GM23338 (cell line): Measurements from ENCODE around the gene GMPPB. TPM values are rescaled to one million over a fixed set of nuclear protein-coding genes. Genes with fewer than 3 reads are reported as not detected.

Experiments used
- ATAC-seq: fragments of 200-7000 bp; cut with Tn5 transposase; 3 replicates; pipeline ENCODE4 v1.9.1; 2020
- DNase-seq: peaks from one replicate; pipeline ENCODE4 v3.0.0-alpha.2; 2015; ENCODE audit warnings: low spot score
- H2AFZ ChIP-seq: fragments of 200-600 bp; sonication (generic); 2 replicates; pipeline ENCODE4 v1.8.0; 2016; ENCODE audit warnings: antibody characterized with exemption, mild to moderate bottlenecking, moderate library complexity
- H3F3A ChIP-seq: fragments of 200-600 bp; sonication (generic); replicated peaks from 2 replicates; pipeline ENCODE4 v1.8.0; 2017; ENCODE audit warnings: antibody characterized with exemption, mixed run types, low read depth
- H3K27ac ChIP-seq: fragments of 200-600 bp; sonication (generic); 2 replicates; pipeline ENCODE4 v1.6.1; 2016; ENCODE audit warnings: low read depth
- H3K27me3 ChIP-seq: fragments of 200-600 bp; sonication (generic); 2 replicates; pipeline ENCODE4 v1.8.0; 2016; ENCODE audit warnings: mild to moderate bottlenecking, mixed run types, moderate library complexity; ENCODE audit not compliant: insufficient read depth
- H3K36me3 ChIP-seq: fragments of 200-600 bp; sonication (generic); 2 replicates; pipeline ENCODE4 v1.8.0; 2016; ENCODE audit warnings: mild to moderate bottlenecking; ENCODE audit not compliant: insufficient read depth
- H3K4me1 ChIP-seq: fragments of 200-600 bp; sonication (generic); 2 replicates; pipeline ENCODE4 v1.8.0; 2016; ENCODE audit warnings: mild to moderate bottlenecking, moderate library complexity; ENCODE audit not compliant: insufficient read depth
- H3K4me2 ChIP-seq: fragments of 200-600 bp; sonication (generic); 2 replicates; pipeline ENCODE4 v1.7.1; 2017; ENCODE audit warnings: mixed run types
- H3K4me3 ChIP-seq: fragments of 200-600 bp; sonication (generic); 2 replicates; pipeline ENCODE4 v1.6.1; 2016; ENCODE audit warnings: mixed run types
- H3K79me2 ChIP-seq: fragments of 200-600 bp; sonication (generic); replicated peaks from 2 replicates; pipeline ENCODE4 v1.8.0; 2017; ENCODE audit warnings: mild to moderate bottlenecking; ENCODE audit not compliant: insufficient read depth
- H3K9me2 ChIP-seq: fragments of 200-600 bp; sonication (generic); 2 replicates; pipeline ENCODE4 v1.8.0; 2017; ENCODE audit not compliant: insufficient read depth
- H4K20me1 ChIP-seq: fragments of 200-600 bp; sonication (generic); replicated peaks from 2 replicates; pipeline ENCODE4 v1.8.0; 2017; ENCODE audit warnings: mild to moderate bottlenecking; ENCODE audit not compliant: insufficient read depth
- H3K27ac Mint-ChIP-seq: 2 replicates; pipeline ENCODE4 v1.8.0; 2020; ENCODE audit warnings: inconsistent platforms, mild to moderate bottlenecking, moderate library complexity, mixed read lengths
- H3K27me3 Mint-ChIP-seq: 3 replicates; pipeline ENCODE4 v1.8.0; 2022; ENCODE audit warnings: low read depth, mild to moderate bottlenecking, moderate library complexity, mixed read lengths, inconsistent platforms; ENCODE audit not compliant: insufficient read depth, poor library complexity
- H3K36me3 Mint-ChIP-seq: 3 replicates; pipeline ENCODE4 v1.8.0; 2021; ENCODE audit warnings: low read depth, mild to moderate bottlenecking, inconsistent platforms, moderate library complexity, mixed read lengths
- H3K4me1 Mint-ChIP-seq: 3 replicates; pipeline ENCODE4 v1.8.0; 2020; ENCODE audit warnings: mild to moderate bottlenecking, inconsistent platforms, mixed read lengths
- H3K4me3 Mint-ChIP-seq: 3 replicates; pipeline ENCODE4 v1.8.0; 2021; ENCODE audit warnings: moderate library complexity, mild to moderate bottlenecking, inconsistent platforms, mixed read lengths
- H3K9me3 Mint-ChIP-seq: 3 replicates; pipeline ENCODE4 v1.8.0; 2020; ENCODE audit warnings: moderate library complexity, mild to moderate bottlenecking, inconsistent platforms, mixed read lengths
- CREB1 ChIP-seq: fragments of 250-450 bp; sonication (Bioruptor Pico); IDR thresholded peaks from 2 replicates; pipeline ENCODE4 v1.5.0; 2020; ENCODE audit warnings: low read depth, mild to moderate bottlenecking, moderate library complexity
- NANOG ChIP-seq: IDR thresholded peaks from 2 replicates; pipeline ENCODE4 v1.6.1; 2016; ENCODE audit warnings: antibody characterized with exemption, borderline replicate concordance
- POLR2AphosphoS5 ChIP-seq: IDR thresholded peaks from 2 replicates; pipeline ENCODE4 v1.6.1; 2016; ENCODE audit warnings: antibody characterized with exemption, low read depth
- STAT1 ChIP-seq: IDR thresholded peaks from one replicate; pipeline ENCODE4 v1.6.1; 2016; ENCODE audit warnings: antibody characterized with exemption; ENCODE audit not compliant: unreplicated experiment
- ZNF114 ChIP-seq: fragments of 250-450 bp; sonication (Bioruptor Pico); IDR thresholded peaks from 2 replicates; pipeline ENCODE4 v1.5.0; 2020; ENCODE audit warnings: mild to moderate bottlenecking, moderate library complexity
- ZNF462 ChIP-seq: fragments of 250-450 bp; sonication (Bioruptor Pico); IDR thresholded peaks from 2 replicates; pipeline ENCODE4 v1.5.0; 2020; ENCODE audit warnings: mild to moderate bottlenecking, moderate library complexity
- polyA plus RNA-seq: library from polyadenylated mRNA; unstranded; fragments of >200 nt; fragmentation: Nextera tagmentation; extraction: Ambion mirVana; gene quantifications from 2 replicates; pipeline ENCODE4 v1.2.1, GENCODE V29; 2016
- total RNA-seq: library from RNA; depleted of rRNA; stranded (reverse); fragments of >200 nt; shearing (Covaris generic); gene quantifications from 2 replicates; pipeline ENCODE4 v1.2.3, GENCODE V29; 2014
- TF ChIP-seq, protein P1 (sequence below), 2 experiments: fragments of 200-600 bp in 1 of 2; sonication (generic) in 1 of 2; conservative IDR thresholded peaks; 2 replicates each; pipeline versions ENCODE4 v1.5.1 to v1.6.1; 2016 to 2017; ENCODE audit warnings: antibody characterized with exemption in 2 of 2, low read depth in 2 of 2, mild to moderate bottlenecking in 2 of 2, moderate library complexity in 1 of 2

GMPPB gene
- total and polyA plus RNA-seq, 2 experiments from 2014 or later = 10.2 to 36.1 TPM

DNA sequence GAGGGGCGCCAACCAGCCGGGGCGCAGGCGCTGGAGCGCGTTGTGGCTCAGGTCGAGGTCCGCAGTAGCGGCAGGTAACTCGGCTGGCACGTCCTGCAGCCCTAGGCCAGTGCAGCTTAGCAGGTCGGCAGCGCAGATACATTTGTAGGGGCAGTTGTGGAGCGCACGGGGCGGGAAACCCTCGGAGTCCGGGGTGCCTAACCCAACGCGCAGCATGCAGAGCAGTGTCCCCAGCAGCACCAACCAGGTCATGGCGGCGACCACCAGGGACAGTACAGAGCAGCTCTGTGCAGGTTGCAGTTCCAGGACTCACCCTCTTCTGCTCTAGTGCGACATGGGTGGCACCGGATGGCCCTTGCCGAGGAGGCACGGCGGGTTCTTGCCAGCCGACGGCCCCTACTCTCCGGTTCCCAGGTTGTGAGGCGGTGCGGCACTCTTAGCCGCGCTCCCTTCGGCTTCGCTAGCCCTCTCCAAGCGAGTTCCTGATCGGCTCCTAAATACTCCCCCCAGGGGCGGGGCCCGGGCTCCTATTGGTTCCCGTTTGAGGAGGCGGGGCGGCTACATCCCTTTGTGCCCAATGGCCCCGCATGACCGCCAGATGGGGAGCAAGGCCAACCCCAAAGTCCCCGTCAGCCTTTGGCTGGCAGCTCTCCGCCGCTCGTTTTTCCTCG is 4.4 kb downstream of the GMPPB start, which contains the start of gene AMIGO3 (continued):
- TF ChIP-seq, protein P1, sequence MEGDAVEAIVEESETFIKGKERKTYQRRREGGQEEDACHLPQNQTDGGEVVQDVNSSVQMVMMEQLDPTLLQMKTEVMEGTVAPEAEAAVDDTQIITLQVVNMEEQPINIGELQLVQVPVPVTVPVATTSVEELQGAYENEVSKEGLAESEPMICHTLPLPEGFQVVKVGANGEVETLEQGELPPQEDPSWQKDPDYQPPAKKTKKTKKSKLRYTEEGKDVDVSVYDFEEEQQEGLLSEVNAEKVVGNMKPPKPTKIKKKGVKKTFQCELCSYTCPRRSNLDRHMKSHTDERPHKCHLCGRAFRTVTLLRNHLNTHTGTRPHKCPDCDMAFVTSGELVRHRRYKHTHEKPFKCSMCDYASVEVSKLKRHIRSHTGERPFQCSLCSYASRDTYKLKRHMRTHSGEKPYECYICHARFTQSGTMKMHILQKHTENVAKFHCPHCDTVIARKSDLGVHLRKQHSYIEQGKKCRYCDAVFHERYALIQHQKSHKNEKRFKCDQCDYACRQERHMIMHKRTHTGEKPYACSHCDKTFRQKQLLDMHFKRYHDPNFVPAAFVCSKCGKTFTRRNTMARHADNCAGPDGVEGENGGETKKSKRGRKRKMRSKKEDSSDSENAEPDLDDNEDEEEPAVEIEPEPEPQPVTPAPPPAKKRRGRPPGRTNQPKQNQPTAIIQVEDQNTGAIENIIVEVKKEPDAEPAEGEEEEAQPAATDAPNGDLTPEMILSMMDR (conservative IDR thresholded peaks at IDR 0.05; ENCODE audit: low read depth in 2 of 2) = peak; percentile 36 to 41
- peak; percentile 93 for TF ChIP-seq POLR2AphosphoS5
- no peak for TF ChIP-seq CREB1 (CRISPR knock-in tag)
- TF ChIP-seq STAT1 = no peak
- no peak for TF ChIP-seq ZNF462 (CRISPR knock-in tag)
- TF ChIP-seq NANOG = no peak

DNA sequence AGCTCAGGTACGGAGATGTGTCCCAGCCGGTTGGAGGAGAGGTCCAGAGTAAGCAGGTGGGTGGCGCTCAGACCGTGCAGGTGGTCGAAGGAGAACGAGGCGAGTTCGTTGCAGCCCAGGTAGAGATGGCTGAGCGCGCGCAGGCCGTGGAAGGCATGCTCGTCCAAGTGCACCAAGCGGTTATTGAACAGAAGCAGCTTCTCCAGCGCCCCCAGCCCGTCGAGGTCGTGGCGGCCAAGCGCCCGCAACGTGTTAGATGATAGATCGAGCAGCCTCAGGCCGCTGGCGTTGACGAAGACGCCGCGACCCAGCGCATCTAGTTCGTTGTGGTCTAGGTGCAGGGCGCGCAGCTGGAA is 4.9 kb downstream of the GMPPB start:
- peaks cover 5% of the 10 kb centered on the region; the same call in 1 of the 2 replicates for H3K36me3 ChIP-seq
- no peaks in the 10 kb centered on the region; the same call in 1 of the 2 replicates for H3K79me2 ChIP-seq
- DNase-seq (no peak), ATAC-seq (peak; percentile 13)
- Mint-ChIP-seq H3K4me1 (peaks cover 19% of the 10 kb centered on the region), H3K27ac (peak overlapping the region; percentile 88), H3K36me3 (peaks cover 25% of the 10 kb centered on the region), H3K27me3 (peaks cover 38% of the 10 kb centered on the region), H3K4me3 (peak overlapping the region; percentile 85), H3K9me3 (peaks cover 6% of the 10 kb centered on the region; the same call in 1 of the 3 replicates)
- no peaks in the 10 kb centered on the region for H3K27me3 ChIP-seq
- H3K4me1 ChIP-seq = no peaks in the 10 kb centered on the region; the same call in 1 of the 2 replicates
- 0 out of 2 replicates have a peak overlapping the region, but pooled peaks have one; percentile 56 for H2AFZ ChIP-seq
- H3K9me2 ChIP-seq = no peaks in the 10 kb centered on the region
- peak overlapping the region; percentile 27; the same call in 1 of the 2 replicates for H3K27ac ChIP-seq
- peak overlapping the region; percentile 77 for H3K4me3 ChIP-seq
- peak overlapping the region; percentile 95 for H3K4me2 ChIP-seq
- peaks cover 8% of the 10 kb centered on the region for H3F3A ChIP-seq
- peaks cover 7% of the 10 kb centered on the region; the same call in 1 of the 2 replicates for H4K20me1 ChIP-seq
- TF ChIP-seq STAT1 = no peak
- TF ChIP-seq ZNF462 (CRISPR knock-in tag) = no peak
- TF ChIP-seq ZNF114 = no peak
